DMS153 treated with DMSO at 0.1 percent for 48 hours (cell line): ENCODE results near the gene FOXK2.
"Not testable (repeated sequence)": the region's sequence is repeated elsewhere in the genome, so short reads cannot be mapped to it uniquely, and the experiment has no call there.

Source experiments
- DNase-seq: peaks from one replicate; lab custom pipeline; 2025; ENCODE audit not compliant: unreplicated experiment; lab: John Stamatoyannopoulos, UW

Gene FOXK2

DNA sequence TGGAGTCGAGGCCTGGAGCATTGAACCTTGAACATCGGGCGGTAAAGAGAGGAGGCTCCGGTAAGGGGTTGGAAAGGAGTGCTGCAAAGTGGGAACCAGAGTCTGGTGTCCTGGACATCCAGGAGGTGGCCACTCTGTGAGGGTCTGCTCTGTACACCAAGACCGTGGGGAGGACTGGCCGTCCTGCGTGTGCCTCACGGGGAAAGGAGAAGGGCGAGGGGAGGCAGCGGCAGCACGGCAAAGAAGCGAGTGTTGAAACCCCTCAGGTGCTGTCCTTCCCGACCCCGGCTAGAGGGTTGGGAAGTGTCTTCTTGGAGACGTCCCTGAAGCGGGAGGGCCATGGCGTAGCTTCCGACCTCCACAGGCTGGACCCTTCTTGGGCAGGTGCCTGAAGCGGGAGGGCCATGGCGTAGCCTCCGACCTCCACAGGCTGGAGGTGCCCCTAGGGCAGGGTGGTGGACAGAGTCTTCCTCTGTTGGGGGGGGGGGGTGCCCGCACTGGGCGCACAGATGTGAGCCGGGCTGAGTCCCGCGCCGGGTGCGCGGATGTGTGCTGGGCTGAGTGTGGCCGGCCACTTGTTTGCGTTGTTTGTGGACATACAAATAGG lies 42.0 kb downstream of the FOXK2 start:
- no peak for DNase-seq

DNA sequence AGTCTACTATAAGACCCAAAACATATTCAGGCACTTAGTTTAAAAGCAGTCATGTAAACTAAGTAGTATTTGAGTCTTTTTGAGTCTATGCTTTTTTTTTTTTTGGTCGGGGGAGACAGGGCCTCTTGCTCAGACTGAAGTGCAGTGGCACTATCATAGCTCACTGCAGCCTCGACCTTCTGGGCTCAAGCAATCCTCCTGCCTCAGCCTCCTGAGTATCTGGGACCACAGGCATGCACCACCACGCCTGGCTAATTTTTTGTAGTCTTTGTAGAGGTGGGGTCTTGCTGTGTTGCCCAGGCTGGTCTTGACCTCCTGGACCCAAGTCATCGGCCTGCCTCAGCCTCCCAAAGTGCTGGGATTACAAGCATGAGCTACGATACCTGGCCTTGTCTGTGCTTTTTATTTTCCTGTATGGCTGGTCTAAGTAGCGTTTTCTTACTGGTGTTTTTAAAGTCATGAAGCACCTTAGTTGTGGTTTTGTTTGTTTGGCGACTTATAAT lies 43.2 kb downstream of the FOXK2 start:
- not testable (repeated sequence) for DNase-seq

DNA sequence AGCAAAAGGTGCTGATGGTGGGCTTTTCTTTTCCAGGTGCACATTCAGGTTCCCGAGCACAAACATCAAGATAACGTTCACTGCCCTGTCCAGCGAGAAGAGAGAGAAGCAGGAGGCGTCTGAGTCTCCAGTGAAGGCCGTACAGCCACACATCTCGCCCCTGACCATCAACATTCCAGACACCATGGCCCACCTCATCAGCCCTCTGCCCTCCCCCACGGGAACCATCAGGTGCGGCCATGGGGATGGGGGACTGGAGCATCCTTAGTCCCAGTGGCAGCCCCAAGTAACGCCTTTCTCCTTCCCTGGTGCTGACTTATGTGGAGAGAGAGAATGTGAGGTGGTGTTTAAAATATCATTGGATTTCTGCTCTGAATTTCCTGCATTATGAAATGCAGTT lies 43.8 kb downstream of the FOXK2 start:
- no peak for DNase-seq

DNA sequence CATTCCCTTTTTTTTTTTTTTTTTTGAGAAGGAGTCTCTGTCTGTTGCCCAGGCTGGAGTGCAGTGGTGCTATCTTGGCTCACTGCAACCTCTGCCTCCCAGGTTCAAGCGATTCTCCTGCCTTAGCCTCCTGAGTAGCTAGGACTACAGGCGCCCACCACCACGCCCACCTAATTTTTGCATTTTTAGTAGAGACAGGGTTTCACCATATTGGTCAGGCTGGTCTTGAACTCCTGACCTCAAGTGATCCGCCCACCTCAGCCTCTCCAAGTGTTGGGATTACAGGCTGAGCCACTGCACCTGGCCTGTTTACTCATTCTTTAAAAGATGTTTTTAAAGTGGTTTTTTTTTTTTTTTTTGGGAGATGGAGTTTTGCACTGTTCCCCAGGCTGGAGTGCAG lies 44.2 kb downstream of the FOXK2 start:
- DNase-seq: not testable (repeated sequence)

DNA sequence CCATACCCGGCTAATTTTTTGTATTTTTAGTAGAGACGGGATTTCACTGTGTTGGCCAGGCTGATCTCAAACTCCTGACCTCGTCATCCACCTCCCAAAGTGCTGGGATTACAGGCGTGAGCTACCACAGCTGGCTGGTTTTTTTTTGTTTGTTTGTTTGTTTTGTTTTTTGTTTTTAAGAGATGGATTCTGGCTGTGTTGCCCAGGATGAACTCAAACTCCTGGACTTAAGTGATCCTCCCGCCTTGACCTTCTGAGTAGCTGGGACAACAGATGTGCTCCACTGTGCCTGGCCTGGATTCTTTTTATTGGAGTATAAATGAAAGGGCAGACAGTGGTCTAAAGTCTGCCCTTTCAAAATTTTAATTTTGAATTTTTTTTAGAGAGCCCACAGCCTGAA lies 44.7 kb downstream of the FOXK2 start:
- DNase-seq: no peak

DNA sequence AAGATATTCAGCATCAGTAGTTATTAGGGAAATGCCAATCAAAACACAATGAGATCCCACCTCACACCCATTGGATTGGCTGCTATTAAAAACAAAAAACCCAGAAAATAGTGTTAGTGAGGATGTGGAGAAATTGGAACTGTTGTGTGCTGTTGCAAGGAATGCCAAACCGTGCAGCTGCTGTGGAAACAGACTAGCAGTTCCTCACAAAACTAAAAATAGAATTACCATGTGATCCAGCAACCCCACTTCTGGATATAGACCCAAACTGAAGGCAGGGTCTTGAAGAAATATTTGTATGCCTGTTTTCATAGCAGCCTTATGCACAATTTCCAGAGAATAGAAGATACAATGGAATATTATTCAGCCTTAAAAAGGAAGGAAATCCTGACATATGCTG lies 46.0 kb downstream of the FOXK2 start:
- no peak for DNase-seq

DNA sequence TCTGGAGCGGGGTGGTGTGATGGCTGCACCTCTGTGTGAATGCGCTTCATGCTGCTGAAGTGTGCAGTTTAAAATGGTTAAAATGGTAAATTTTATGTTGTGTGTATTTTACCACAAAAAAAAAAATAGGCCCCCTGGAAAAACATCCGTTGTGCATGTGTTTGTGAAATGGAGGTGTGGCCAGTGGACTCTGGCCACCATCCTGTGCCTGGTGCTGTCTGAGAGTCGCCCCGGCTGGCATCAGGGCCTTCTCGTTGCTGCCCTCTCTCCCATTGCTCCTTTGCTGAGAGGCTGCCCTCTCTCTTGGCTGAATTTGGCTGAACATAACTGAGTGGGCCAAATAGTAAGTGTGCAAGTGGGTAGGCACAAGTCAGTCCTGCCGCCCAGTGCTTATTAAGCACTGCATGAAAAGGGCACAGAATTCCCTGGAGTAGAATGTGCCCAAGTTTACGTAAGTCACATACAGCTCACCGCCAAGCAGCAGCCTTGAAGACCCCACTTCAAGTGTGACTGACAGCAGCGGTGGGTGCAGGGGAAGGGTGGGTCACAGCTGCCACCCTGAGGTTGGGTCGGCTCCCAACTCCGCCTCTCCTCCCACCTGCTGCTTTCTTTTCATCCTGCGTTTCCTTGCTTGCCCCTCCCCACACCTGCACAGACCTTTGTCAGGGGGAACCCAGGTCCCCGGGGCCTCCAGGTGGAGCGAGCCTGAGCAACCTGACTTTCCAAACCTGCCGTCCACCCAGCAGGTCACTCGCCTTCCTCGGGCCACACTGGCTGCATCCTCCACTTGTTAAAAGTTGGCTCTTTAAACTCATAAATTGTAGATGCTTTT lies 46.8 kb downstream of the FOXK2 start:
- DNase-seq: no peak

DNA sequence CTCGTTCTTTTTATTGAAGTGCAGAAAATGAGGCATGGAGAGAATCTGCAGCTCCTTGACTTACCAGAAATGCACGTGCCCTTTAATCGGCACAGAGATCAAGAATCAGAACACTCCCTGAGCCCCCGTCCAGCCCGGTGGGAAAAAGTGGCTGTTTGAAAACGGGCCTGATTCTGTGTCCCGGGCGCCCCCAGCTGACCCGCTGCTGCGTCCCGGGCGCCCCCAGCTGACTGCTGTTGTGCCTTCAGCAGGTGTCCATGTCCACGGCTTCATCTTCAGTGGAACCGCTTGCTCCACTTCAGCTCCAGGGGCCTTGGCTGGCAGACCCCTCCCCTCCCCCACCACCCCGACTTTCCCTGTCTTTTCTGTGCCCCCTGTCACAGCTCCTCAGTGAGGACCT lies 47.8 kb downstream of the FOXK2 start:
- DNase-seq: no peak

DNA sequence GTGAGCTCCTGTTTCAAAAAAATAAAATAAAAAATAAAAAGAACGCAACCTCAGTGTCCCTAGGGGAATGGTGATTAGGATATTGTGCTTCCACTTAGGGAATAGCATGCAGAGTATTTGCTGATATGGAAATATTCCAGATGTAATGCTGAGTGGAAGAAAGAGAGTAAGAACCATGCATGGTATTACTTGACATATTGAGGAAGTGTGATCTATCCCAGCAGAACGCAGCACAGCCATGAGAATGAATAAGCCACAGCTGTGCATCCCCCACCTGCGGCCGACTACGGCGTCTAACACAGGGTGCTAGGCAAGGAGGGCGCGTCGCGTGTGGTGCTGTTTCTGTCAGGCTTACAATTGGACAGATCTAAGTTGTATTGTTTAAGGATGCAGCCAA lies 49.5 kb downstream of the FOXK2 start:
- no peak for DNase-seq

DNA sequence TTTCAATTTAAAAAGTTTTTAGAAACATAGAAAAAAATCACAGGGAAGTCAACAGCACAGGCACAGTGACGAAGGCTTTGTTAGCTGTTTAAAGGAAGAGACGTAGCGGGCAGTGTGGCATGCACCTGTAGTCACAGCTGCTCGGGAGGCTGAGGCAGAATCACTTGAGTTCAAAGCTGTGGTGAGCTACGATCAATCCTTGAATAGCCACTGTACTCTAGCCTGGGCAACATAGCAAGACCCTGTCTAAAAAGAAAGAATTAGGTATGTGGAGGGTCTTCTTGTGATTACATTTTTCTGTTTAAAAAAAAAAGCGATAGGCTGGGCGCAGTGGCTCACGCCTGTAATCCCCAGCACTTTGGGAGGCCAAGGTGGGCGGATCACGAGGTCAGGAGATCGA lies 50.1 kb downstream of the FOXK2 start:
- no peak for DNase-seq

DNA sequence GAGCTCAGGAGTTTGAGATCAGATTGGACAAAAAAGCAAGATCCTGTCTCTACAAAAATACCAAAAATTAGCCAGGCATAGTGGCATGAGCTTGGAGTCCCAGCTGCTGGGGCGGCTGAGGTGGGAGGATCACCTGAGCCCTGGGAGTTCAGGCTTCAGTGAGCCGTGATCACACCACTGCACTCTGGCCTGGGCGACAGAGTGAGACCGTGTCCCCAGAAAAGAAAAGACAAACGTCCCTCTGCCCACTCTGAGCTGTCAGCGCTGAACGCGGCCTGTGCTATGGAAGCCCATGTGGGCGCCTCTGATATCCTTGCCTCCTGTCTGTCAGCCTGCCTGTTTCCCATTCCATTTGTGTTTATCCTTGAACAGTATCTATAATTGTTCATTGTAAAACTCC lies 50.7 kb downstream of the FOXK2 start:
- no peak for DNase-seq

DNA sequence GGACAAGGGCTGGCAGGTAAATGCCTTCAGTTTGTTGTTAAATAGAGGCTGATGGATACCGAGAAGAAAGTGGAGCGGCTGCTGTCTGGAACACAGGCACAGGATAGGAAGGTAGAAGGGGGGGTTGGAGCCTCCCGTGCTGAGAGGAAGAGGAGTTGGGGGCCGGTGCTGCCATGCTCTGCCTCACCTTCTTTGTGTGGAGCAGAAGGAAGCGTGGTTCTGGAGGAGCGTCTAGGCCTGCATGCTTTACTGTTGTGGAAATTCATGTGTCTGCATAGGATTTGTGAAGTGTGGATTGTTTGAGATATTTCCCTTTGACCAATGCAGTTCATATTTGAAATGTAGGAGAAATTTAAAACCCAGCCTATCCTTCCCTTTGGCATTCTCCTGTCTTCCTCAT lies 52.3 kb downstream of the FOXK2 start:
- no peak for DNase-seq

DNA sequence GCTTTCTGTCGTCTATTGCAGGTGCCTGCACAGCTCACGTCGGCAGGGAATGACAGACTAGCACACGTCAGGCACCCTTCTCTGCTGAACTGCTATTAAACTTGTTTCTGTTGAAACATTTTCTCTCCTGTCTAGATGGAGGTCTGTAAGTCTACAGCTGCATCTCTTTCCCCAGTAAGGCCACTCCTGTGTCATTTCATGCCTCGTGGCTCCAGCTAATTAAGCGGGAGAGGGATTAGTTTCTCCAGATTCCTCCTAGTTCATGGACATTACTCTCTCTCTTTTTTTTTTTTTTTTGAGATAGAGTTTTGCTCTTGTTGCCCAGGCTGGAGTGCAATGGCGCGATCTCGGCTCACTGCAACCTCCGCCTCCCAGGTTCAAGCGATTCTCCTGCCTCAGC lies 54.5 kb downstream of the FOXK2 start:
- no peak for DNase-seq

DNA sequence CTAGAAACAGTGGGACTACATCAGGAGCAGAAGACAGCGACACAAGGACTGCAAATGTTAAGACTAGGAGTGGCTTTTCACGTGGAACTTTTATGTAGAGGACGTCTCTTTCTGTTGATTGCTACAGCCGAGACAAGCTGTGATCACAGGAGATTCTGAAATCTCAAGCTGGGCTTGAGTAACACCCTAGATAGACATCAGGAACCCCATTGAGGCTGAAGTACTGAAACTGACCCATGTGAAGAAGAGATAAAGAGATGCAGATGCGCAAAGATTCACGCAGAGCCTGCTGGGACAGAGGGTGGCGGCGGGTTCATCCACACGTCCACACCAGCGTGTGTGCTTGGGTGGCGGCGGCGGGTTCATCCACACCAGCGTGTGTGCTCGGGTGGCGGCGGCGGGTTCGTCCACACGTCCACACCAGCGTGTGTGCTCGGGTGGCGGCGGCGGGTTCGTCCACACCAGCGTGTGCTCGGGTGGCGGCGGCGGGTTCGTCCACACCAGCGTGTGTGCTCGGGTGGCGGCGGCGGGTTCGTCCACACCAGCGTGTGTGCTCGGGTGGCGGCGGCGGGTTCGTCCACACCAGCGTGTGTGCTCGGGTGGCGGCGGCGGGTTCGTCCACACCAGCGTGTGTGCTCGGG lies 56.2 kb downstream of the FOXK2 start:
- not testable (repeated sequence) for DNase-seq

DNA sequence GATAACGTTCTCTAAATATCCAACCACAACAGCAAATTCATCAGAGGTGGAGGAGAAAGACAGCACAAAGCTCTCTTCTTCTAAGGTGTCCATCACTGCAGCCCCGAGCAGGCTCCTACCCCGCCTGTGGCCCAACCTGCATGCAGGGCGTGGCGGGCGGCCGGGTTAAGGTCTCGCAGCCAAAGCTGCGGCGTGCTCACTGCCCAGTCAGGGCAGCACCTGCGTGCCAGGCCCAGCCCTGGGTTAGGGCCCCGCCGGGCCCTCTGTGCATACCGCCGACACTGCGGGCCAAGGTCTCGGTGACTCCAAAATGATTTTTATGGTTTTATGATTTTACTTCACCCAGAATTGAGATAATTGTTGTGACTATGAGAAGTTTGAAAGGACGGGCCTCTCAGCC lies 57.8 kb downstream of the FOXK2 start:
- no peak for DNase-seq

DNA sequence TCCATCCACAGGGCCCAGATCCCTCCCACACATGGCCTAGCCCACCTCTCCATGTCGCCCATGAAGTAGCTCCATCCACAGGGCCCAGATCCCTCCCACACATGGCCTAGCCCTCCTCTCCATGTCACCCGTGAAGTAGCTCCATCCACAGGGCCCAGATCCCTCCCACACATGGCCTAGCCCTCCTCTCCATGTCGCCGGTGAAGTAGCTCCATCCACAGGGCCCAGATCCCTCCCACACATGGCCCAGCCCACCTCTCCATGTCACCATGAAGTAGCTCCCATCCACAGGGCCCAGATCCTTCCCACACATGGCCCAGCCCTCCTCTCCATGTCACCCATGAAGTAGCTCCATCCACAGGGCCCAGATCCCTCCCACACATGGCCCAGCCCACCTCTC lies 60.4 kb downstream of the FOXK2 start:
- not testable (repeated sequence) for DNase-seq

DNA sequence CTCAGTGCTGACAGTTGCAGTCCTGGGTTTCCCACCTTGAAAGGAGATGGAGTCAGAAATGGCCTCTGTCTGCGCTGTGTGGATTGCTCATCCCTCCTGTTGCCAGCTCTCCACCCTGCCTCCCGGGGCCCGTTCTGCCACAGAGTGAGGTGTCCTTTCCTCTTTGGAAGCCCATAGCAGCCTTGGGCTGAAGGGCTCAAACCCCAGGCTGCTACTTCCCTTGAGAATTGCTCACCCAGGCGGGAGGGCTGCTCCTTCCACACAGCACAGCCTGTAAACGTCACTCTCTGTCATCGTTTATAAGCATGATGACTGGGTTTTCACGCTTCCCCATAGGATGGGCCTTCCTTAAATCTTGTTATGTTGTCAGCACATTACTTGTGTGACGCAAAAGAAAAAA lies 62.7 kb downstream of the FOXK2 start:
- no peak for DNase-seq

DNA sequence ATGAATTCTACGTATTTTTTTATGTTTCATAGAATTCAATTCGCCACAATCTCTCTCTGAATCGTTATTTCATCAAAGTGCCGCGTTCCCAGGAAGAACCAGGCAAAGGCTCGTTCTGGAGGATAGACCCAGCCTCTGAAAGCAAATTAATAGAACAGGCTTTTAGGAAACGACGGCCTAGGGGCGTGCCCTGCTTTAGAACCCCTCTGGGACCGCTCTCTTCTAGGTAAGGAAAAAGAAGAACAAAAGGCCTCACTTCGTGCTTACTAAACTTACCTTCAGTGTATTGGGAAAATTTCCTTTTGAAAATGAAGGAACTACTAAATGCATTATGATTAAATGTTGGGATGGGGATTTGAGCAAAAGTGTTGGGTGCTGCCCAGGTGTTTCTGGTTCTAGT lies 63.2 kb downstream of the FOXK2 start:
- no peak for DNase-seq

DNA sequence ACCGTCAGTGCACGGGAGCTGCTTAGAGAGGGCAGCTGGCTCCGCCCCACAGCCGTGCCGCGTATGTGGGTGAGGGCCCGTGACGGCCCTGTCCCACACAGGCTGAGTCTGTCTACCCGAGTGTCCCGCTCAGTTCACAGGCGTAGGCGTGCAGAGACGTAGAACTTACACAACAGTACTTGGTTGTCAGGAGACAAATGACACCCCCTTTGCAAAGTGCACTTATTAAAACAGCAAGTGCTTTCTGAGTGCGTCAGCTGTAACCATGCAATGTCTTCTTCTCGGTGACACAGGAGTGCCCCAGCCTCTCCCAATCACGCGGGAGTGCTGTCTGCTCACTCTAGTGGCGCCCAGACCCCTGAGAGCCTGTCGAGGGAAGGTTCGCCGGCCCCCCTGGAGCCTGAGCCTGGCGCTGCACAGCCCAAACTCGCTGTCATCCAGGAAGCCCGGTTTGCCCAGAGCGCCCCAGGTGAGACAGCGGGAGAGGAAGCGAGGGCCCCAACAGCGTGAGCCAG lies 64.2 kb downstream of the FOXK2 start:
- DNase-seq: no peak

DNA sequence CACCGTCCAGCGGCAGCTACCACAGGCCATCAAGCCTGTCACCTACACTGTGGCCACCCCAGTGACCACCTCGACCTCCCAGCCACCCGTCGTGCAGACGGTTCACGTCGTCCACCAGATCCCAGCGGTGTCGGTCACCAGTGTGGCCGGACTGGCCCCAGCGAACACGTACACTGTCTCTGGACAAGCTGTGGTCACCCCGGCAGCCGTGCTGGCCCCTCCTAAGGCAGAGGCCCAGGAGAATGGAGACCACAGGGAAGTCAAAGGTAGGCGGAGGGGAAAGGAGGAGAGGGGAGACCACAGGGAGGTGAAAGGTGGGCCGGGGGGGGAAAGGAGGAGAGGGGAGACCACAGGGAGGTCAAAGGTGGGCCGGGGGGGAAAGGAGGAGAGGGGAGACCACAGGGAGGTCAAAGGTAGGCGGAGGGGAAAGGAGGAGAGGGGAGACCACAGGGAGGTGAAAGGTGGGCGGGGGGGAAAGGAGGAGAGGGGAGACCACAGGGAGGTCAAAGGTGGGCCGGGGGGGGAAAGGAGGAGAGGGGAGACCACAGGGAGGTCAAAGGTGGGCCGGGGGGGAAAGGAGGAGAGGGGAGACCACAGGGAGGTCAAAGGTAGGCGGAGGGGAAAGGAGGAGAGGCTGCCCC lies 66.5 kb downstream of the FOXK2 start:
- DNase-seq: not testable (repeated sequence)

DNA sequence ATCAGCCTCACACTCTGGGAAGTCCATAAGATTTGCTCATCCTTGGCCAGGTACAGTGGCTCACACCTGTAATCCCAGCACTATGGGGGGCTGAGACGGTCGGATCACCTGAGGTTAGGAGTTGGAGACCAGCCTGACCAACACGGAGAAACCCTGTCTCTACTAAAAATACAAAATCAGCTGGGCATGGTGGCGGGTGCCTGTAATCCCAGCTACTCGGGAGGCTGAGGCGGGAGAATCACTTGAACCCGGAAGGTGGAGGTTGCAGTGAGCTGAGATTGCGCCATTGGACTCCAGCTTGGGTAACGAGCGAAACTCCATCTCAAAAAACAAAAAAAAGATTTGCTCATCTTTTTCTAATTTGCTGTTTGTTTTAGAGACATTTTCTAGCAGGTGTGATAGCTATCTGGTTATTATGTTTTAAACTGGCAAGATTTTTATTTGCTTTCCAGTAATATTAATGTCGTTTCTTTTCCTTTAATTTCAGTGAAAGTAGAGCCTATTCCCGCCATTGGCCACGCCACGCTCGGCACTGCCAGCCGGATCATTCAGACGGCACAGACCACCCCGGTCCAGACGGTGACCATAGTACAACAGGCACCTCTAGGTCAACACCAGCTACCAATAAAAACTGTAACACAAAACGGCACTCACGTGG lies 67.2 kb downstream of the FOXK2 start:
- DNase-seq: no peak
